NCI-H1694 (cell line): ENCODE data around the gene VPS37C.

Experiments
- DNase-seq: peaks from one replicate; lab custom pipeline; 2025; lab: John Stamatoyannopoulos, UW

The VPS37C gene

DNA sequence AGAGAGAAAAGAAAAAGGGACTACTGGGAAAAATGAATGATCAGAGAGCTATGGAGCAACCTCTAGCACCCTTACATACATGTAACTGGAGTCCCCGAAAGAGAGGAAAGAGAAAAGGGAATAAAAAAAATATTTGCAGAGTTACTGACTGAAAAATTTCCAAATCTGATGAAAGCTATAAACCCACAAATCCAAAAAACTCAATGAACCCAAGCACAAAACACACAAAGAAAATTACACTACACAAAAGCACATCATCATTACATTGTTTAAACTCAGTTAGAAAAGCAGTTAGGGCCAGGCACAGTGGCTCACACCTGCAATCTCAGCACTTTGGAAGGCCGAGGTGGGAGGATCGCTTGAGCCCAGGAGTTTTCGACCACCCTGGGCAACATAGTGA lies 6.7 kb downstream of the VPS37C start:
- DNase-seq: no peak

- DNase-seq: no peak
Measured at GRCh38 chr11:61153593-61154095, 7.6 kb downstream of the VPS37C start.

- no peak for DNase-seq
Measured at GRCh38 chr11:61152816-61153592, 8.2 kb downstream of the VPS37C start.

DNA sequence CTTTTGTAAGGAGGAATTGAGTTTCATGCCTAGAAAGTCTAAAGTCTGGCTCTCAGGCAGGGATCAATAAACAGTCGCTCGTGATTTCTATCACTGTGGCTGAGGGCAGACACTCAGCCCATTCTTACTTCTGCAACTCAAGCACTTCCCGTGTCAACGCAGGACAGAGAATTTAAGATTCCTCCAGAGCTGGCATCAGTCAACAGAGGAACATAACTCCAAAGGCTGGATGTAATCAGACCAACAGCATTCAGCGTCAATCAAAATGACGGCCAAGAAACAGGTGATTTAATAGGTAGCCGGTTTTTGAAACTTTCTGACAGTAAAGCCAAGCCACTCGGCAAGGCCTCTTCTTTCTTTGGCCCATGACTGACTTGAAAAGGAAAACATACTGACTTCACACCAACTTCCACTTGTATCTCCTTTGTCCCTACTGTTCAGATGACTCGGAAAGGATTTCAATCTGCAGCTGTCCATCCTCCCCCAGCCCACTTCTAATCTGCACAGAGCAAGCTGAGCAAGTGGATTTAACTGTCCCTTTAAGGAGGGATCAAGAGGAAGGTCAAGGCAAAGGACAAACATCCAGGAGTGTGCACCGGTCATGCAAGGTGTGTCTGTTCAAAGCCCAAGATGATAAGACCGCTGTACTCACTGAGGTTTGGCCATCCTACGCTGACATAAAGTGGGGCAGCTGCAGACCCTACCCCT lies 9.5 kb downstream of the VPS37C start:
- DNase-seq: no peak

GRCh38 chr11:61150706-61151544 lies 10.3 kb downstream of the VPS37C start:
- no peak for DNase-seq

DNA sequence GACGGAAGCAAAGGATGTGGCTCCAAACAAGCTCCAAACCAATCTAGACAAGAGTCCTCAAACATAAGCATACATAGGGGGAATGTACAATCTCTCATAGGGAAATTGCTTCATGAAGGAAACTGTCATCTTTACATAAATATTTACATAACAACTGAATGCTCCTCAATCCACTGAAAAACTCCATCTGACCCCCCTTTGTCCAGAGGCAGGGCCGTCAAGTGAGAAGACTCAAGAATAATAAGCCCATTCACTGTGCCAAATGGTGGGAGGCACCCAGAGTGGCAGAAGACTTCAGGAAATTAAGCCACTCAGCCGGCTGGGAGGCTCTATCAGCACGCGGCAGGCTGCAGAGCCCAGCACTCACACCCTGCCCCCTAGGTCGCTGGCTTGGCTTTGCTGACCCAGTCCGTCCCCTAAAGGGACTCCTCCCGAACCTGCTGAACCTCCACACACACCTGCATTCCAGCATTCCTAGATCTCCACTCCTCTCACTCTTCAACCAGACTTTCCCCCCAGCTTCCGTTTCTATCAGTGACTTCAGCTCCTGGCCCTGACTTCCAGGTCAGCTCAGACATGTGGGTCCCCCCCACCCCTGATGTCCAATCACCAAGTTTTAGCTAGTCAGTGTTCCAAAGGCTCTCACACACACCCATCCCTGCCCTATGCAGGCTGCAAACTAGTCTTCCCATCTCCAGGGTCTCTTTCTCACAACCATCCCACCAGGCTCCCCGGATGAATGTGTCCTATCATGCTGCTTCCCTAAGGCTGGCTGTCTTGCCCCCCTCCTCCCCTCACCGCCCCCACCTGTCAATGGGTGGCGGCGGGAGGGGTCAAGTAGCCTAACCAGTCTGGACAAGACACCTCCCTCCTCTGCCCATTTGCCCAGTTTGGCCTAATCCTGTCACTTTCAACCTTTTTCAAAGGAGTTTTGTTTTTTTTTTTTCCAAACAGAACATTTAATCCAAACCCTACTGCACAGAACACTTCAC lies 11.3 kb downstream of the VPS37C start:
- no peak for DNase-seq

DNA sequence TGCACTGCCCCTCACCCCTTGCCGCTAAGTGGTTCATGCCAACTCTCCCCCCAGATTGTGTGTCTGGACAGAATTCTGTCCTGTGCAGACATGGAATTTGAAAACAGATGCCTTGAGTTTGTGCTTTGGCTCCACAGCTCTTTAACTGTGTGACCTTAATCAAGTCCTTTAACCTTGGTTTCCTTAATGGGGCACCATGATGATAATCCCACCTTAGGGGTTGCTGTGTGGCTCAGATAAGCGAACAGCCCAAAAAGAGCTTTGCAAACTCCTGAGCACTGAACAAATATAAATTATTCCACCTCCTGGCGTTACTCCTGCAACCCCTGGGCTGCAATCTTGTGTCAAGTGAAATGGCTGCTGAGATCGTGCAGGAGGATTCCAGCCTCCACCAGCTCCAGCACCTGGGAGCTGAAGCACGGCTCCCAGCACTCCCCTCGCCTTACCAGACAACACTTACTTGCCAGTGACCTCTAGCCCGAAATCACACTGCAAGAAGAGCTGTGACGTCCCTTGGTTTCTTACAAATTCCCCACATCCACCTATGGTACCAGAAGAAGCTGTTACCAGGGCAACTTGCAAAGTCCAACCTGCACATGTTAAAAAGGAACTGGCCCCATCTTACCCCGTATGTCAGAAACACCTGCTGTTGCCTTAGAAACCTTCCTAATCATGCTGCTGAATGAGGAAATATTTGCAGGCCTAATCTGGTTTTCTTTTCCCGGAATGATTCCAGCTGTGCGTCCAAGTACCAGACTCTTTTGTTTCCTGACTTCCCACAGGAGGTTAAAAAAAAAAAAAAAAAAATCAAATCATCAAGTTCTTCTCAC lies 13.2 kb downstream of the VPS37C start:
- no peak for DNase-seq

- DNase-seq: no peak
Measured at GRCh38 chr11:61147271-61147670, 14.0 kb downstream of the VPS37C start.

DNA sequence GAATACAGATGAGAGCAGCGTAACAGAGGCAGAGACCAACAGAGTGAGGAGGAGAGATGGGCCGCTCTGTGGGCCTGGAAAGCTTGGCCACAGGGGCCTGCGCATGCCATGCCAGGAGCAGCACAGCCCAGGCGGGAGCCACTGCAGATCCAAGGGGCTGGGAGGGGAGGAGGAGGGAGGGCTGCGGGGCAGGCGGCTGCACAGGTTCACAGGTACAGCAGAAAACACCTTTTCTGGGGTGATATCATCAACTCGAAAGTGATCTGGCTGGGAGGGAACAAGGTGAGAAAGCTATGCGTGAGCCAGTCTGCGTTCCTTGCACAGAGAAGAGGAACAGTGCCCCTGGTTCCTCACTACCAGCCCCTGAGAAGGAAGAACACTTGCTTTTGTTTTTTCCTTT lies 14.8 kb downstream of the VPS37C start:
- no peak for DNase-seq

DNA sequence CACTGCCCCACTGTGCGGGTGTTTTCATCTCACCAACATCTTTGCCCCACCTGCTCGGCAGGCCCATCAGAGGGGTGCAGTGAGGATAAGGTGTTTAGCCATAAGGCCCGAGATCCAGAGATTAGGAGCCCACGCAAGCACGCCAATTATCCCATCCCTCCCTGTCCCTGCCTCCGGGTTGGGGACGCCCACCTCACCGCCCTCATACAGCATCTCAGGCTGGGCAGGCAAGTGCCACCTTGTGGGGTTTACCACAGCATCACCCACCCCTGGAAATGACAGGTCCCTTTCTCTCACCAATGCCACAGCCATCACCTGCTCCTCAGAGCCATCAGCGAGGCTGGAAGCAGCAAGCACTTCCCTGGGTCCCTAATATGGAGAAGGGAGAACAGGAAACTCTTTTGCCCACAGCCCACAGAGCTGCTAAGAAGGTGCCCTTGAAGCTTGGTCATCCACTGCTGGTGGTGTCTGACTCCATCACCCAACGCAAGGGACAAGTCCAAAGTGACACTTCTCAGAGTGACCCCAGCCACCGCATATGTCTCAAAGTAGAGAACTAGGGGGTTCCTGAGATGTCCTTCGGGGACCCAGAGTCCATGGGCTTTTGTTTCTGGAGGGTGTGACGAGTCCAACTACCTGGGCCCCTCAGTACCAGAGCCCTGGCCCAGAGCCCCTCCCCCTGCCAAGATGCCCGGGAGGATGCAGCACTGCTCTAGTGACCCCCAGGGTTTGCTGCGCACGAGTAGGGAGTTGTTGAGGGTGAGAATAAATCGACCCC lies 15.8 kb downstream of the VPS37C start:
- DNase-seq: no peak

DNA sequence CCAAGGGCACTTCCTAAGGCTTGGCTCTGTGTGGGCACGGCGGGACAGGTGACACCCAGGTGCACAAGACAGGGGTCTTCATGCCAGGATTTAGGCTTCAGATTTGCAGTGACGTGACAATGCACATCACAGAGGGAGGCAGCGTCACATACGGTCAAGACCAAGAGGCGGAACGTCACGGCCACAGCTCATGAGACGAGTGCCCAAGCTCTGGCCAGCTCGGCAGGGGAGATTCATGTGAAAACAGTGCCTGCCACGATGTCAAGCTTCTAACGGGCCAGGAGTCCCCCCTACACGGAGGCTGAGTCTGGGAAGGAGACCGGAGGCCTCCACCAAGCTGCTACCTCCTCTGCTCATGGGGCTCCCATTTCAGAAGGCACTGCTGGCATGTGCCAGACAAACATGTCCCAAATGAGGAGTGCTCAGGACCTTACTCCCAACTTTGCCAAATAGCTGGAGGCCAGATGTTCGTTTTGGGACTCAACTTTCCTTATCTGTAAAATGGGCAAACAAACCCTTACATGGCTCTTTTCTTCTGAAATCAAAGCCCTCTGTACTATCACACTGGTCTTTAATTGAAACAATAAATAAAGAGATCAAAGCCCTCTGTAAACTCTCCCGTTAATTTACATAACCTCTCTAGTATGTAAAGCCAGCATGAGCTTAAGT lies 16.6 kb downstream of the VPS37C start:
- DNase-seq: no peak

DNA sequence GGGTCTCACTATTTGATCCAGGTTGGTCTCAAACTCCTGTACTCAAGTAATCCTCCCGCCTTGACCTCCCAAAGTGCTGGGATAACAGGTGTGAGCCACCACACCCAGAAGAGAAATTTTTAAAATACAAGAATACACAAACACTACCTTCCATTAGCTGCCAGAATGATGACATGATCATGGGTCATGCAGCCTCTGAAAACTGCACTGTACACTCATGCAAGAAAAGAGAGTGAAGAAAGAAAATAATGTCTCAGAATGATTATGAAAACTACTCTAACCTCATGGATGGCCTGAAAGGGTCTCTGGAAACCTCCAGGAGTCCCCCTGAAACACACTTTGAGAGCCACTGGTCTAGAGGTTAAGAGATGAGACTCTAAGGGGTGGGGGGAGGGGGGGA lies 18.8 kb downstream of the VPS37C start:
- DNase-seq: no peak

DNA sequence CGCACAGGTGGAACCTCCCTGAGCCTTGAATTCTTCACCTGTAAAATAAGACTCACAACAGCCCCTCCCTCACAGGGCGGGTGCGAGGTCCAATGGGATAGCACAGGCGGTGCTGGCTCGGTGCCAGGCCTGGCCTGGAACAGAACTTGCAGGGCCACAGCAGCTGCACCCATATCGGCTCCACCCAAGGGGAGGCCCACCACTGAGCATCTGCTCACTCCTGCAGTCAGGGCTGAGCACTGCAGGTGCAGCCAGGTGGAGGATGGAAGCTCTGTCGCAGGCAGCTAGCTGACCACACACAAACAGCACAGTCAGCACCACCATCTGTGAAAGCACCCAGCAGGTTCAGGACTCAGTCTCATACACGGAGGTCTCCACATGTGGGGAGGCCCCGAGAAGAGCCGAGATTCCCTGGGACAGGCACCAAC lies 19.6 kb downstream of the VPS37C start:
- DNase-seq: no peak

DNA sequence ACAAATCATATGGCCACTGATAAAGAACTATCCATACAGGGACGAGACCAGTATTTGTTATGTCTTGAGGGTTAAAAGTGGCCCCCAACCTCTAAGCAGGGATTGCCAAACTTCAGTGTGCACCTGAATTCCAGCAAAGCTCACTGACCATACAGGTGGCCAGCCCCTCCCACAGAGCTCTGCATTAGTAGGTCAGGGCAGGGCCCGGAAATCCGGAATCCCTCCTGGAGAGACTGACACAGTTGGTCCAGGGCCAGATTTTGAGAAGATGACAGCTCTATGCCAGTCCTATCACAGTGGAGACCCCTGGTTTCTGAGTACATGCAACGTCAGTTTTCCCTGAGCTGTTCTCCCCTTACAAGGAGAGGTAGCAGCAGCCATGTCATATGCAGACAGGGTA lies 20.8 kb downstream of the VPS37C start:
- no peak for DNase-seq

- DNase-seq: no peak
Measured at GRCh38 chr11:61139387-61139786, 21.8 kb downstream of the VPS37C start.

DNA sequence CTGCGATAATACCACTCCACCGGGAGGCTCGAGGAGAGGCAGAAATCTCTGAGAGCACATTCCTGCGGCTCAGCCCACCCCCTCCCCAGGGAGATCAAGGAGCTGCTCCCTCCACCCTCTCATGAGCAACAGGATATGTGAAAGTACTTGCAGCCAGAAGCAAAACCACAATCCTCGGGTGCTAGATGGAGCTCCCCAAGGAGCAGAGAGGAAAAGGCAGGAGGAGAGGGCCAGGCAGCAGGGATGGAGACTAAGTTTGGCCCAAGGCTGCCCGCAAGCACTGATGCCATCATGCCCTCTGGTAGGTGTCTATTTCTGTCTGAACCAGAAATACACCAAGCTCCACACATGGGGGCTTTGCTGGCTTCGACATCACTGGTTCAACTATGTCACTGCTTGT lies 22.3 kb downstream of the VPS37C start:
- no peak for DNase-seq

- DNase-seq: no peak
Measured at GRCh38 chr11:61134801-61135257, 26.4 kb downstream of the VPS37C start.

DNA sequence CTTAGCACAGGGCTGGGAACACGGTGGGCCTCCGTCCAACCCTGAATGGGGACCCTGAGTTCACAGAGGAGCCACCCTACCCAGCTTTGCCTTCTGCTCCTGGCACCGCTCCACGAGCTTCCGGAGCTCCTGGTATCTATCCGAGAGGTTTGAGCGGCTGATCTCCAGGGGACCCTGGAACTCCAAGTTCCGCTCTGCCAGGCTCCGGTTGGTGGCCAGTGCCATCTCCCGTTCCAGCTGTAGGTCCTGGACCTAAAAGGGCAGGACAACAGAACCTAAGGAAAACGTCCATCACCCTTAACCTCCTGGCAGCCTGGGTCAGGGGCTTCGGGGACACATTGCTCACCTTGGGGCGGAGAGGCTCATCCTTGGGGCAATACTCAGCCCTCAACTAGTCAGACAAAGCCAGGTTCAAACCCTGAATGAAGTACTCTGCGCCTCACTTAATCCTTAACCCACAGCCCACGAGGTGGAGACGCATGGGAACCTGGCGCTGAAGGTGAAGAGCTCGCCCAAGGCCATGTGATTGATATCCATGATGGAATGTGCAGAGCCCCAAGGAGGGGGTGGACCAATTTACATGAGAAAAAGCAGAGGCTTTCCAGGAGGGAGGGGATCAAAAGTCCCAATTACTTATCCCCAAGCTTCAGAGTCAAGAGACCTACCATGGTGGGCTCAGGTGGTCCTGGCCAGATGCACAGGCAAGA lies 27.1 kb downstream of the VPS37C start:
- DNase-seq: no peak
